Measurements from ENCODE around the gene BEST3. TPM values are rescaled to one million over a fixed set of nuclear protein-coding genes. Genes with fewer than 3 reads are reported as not detected.

BEST3 gene
- total RNA-seq, 1 experiment from 2014 or later, result 0.54 TPM

- Histone ChIP-seq H3K9me3 (ENCODE audit: control insufficient read depth in 1 of 2, insufficient read depth in 1 of 2, low read depth in 1 of 2, low read length in 2 of 2) (no peaks in the 10 kb centered on the region), H3K4me2 (ENCODE audit: low read length) (no peak overlapping the region), H3K27ac (ENCODE audit: low read depth, low read length) (no peak overlapping the region), H3K9ac (ENCODE audit: low read length) (no peak overlapping the region), H3K4me1 (ENCODE audit: control insufficient read depth in 1 of 2, insufficient read depth in 2 of 2, low read length in 2 of 2) (no peaks in the 10 kb centered on the region), H3K4me3 (replicated peaks in 1 of 2; ENCODE audit: low read depth in 1 of 2, low read length in 2 of 2) (no peak overlapping the region), H3K9me2 (ENCODE audit: insufficient read depth) (no peaks in the 10 kb centered on the region), H3K27me3 (ENCODE audit: insufficient read depth, low read length) (no peaks in the 10 kb centered on the region), H3K36me3 (ENCODE audit: control insufficient read depth in 1 of 2, insufficient read depth in 2 of 2, low read length in 2 of 2) (no peaks in the 10 kb centered on the region), H4K20me1 (ENCODE audit: insufficient read depth) (no peaks in the 10 kb centered on the region), H3K79me2 (ENCODE audit: insufficient read depth, low read length) (no peaks in the 10 kb centered on the region), H2AFZ (ENCODE audit: low read depth, low read length, poor library complexity, severe bottlenecking) (no peak overlapping the region)
- ChIA-PET CTCF (no interaction called here), RAD21 (ENCODE audit: low non-redundant PET in 1 of 2, low total read pairs in 2 of 2, uncharacterized antibody in 2 of 2, unreplicated experiment in 2 of 2) (no interaction called here), POLR2A (no interaction called here)
- intact Hi-C loops (cut with micrococcal nuclease), result no loop called here
- no peak for TF ChIP-seq POLR2AphosphoS5 (IDR thresholded peaks at IDR 0.05; ENCODE audit: low read depth, low read length)
- no peak for TF ChIP-seq EZH2 (IDR thresholded peaks at IDR 0.05)
- TF ChIP-seq EGR1 (IDR thresholded peaks at IDR 0.05; ENCODE audit: low read depth), result no peak
- BruUV-seq (replicated peaks), result no TSS peak
- DNase-seq (ENCODE audit: low read depth, low spot score), result no peak
- ATAC-seq, result no peak
These were observed 57.6 kb downstream of the BEST3 start for GRCh38 chr12:69641546-69641945.

DNA sequence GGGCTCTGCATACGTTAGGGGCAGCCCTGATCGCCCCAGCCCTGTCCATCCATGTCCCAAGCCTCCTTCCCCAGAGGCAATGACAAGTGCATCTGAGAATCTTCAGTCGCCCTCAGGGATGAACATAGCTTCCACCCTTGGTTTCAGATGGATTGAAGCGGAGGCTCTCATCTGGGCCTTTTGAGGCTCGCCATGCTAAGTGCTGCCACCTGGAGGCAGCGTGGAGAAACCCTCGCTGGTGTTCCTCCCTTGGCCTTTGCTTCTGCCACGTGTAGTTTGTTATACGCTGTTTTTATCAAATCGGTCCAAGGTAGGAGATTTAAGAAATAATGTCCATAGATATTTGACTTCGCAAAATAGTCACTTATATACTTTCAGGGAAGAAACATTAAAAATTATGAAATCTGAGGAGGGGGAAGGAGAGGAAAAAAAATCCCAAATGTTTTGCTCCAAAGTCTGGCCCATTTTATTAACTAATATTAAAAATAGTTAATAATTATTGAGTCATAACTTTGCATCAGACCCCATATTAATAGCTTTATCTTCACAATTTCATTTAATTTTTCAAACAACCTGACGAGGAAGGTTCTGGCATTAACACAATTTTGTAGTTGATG, 59.6 kb downstream of the BEST3 start:
- no peaks in the 10 kb centered on the region for H3K4me1 ChIP-seq (ENCODE audit: control insufficient read depth in 1 of 2, insufficient read depth in 2 of 2, low read length in 2 of 2)
- H3K4me2 ChIP-seq (ENCODE audit: low read length), result no peak overlapping the region
- no peaks in the 10 kb centered on the region for H4K20me1 ChIP-seq (ENCODE audit: insufficient read depth)
- H3K36me3 ChIP-seq (ENCODE audit: control insufficient read depth in 1 of 2, insufficient read depth in 2 of 2, low read length in 2 of 2), result no peaks in the 10 kb centered on the region
- no peak overlapping the region for H3K9ac ChIP-seq (ENCODE audit: low read length)
- no peak overlapping the region for H3K4me3 ChIP-seq (replicated peaks in 1 of 2; ENCODE audit: low read depth in 1 of 2, low read length in 2 of 2)
- no peaks in the 10 kb centered on the region for H3K79me2 ChIP-seq (ENCODE audit: insufficient read depth, low read length)
- no TSS peak for BruUV-seq (replicated peaks)
- ChIA-PET CTCF (interaction anchor here (0.5 to 1.9 kb wide), 12 partner anchors 8 to 282 kb away, joined by 3 to 10 read pairs (median 4); no protein-coding TSS in a partner anchor), RAD21 (ENCODE audit: low non-redundant PET in 1 of 2, low total read pairs in 2 of 2, uncharacterized antibody in 2 of 2, unreplicated experiment in 2 of 2) (interaction anchor here in 1 of 2 experiments (0.6 kb wide), 1 partner anchor 283 kb away, joined by 4 read pairs; no protein-coding TSS in a partner anchor), POLR2A (interaction anchor here (0.6 to 1.0 kb wide), 2 partner anchors 13 to 246 kb away, joined by 3 read pairs; no protein-coding TSS in a partner anchor)
- TF ChIP-seq RAD21 (IDR thresholded peaks at IDR 0.05; ENCODE audit: low read depth), result peak; percentile 68
- no peak for TF ChIP-seq ZBTB33 (IDR thresholded peaks at IDR 0.05; ENCODE audit: extremely low read depth, insufficient replicate concordance, low read length)
- peak; percentile 80 to 93 (median 93); a peak in 5 of 6 replicates for TF ChIP-seq CTCF (IDR thresholded peaks at IDR 0.05 in 2 of 3, conservative IDR thresholded peaks at IDR 0.05 in 1 of 3; ENCODE audit: borderline replicate concordance in 1 of 3, insufficient read depth in 1 of 3, low read depth in 2 of 3, low read length in 2 of 3)
- peak; percentile 76 for TF ChIP-seq MAX (IDR thresholded peaks at IDR 0.05)
- 0 out of 2 replicates have a peak, but pooled peaks have one; percentile 9 for TF ChIP-seq CBX3 (IDR thresholded peaks at IDR 0.05; ENCODE audit: low read depth)
- peak; percentile 30 for TF ChIP-seq YY1 (IDR thresholded peaks at IDR 0.05; ENCODE audit: extremely low read depth, insufficient replicate concordance, low read depth, low read length)
- H2AFZ ChIP-seq (ENCODE audit: low read depth, low read length, poor library complexity, severe bottlenecking), result peak overlapping the region; percentile 97
- H3K27me3 ChIP-seq (ENCODE audit: insufficient read depth, low read length), result no peaks in the 10 kb centered on the region
- DNase-seq (ENCODE audit: low read depth, low spot score) (peak; percentile 61), ATAC-seq (peak; percentile 97)
- H3K9me3 ChIP-seq (ENCODE audit: control insufficient read depth in 1 of 2, insufficient read depth in 1 of 2, low read depth in 1 of 2, low read length in 2 of 2), result no peaks in the 10 kb centered on the region
- intact Hi-C loops (cut with micrococcal nuclease), result loop anchor here (1.0 to 2.0 kb wide), 2 partner anchors 283 to 348 kb away; no protein-coding TSS in a partner anchor
- no peak overlapping the region for H3K27ac ChIP-seq (ENCODE audit: low read depth, low read length)
- no peaks in the 10 kb centered on the region for H3K9me2 ChIP-seq (ENCODE audit: insufficient read depth)
